ENCODE data around the gene TUBG2. TPM values are rescaled to one million over a fixed set of nuclear protein-coding genes. Genes with fewer than 3 reads are reported as not detected.

Gene TUBG2
- polyA plus RNA-seq, 1 donor from 2014 or later, result 24.9 TPM

- Histone ChIP-seq H2AFZ (ENCODE audit: low read depth, low read length) (no peak overlapping the region), H3K4me3 (ENCODE audit: low read length) (no peak overlapping the region), H3K9ac (ENCODE audit: low read length) (no peak overlapping the region), H3K79me2 (replicated peaks; ENCODE audit: insufficient read depth, low read length) (no peaks in the 10 kb centered on the region), H3K36me3 (ENCODE audit: insufficient read depth, low read length) (peaks cover 5% of the 10 kb centered on the region), H3K4me2 (ENCODE audit: low read length) (no peak overlapping the region), H4K20me1 (ENCODE audit: insufficient read depth) (no peaks in the 10 kb centered on the region), H3K27me3 (ENCODE audit: insufficient read depth, low read depth, low read length) (no peaks in the 10 kb centered on the region), H3F3A (ENCODE audit: insufficient read depth, low read length, poor library complexity, severe bottlenecking) (no peaks in the 10 kb centered on the region), H3K27ac (ENCODE audit: low read length) (no peak overlapping the region), H3K9me3 (ENCODE audit: low read length) (no peaks in the 10 kb centered on the region), H3K9me2 (ENCODE audit: insufficient read depth, low read length) (no peaks in the 10 kb centered on the region)
- no peak for TF ChIP-seq REST (IDR thresholded peaks at IDR 0.05; ENCODE audit: borderline replicate concordance)
- TF ChIP-seq EP300 (conservative IDR thresholded peaks at IDR 0.05; ENCODE audit: poor library complexity, severe bottlenecking), result no peak
- TF ChIP-seq RAD21 (conservative IDR thresholded peaks at IDR 0.05), result no peak
- no peak for TF ChIP-seq POLR2AphosphoS5 (IDR thresholded peaks at IDR 0.05)
- no peak for TF ChIP-seq MXI1 (conservative IDR thresholded peaks at IDR 0.05; ENCODE audit: poor library complexity, severe bottlenecking)
- TF ChIP-seq TAF1 (IDR thresholded peaks at IDR 0.05; ENCODE audit: low read depth), result no peak
Observed at GRCh38 chr17:42699415-42699740, 40.3 kb downstream of the TUBG2 start.

- H3F3A ChIP-seq (ENCODE audit: insufficient read depth, low read length, poor library complexity, severe bottlenecking), result no peaks in the 10 kb centered on the region
Observed at GRCh38 chr17:42700586-42701289, 41.7 kb downstream of the TUBG2 start.

More at GRCh38 chr17:42700586-42701289, 41.7 kb downstream of the TUBG2 start:
- Histone ChIP-seq H4K20me1 (ENCODE audit: insufficient read depth) (no peaks in the 10 kb centered on the region), H3K9ac (ENCODE audit: low read length) (no peak overlapping the region), H3K9me3 (ENCODE audit: low read length) (no peaks in the 10 kb centered on the region), H3K4me3 (ENCODE audit: low read length) (no peak overlapping the region), H3K4me2 (ENCODE audit: low read length) (no peak overlapping the region), H3K79me2 (replicated peaks; ENCODE audit: insufficient read depth, low read length) (no peaks in the 10 kb centered on the region), H3K27ac (ENCODE audit: low read length) (no peak overlapping the region), H3K36me3 (ENCODE audit: insufficient read depth, low read length) (peaks cover 5% of the 10 kb centered on the region), H3K27me3 (ENCODE audit: insufficient read depth, low read depth, low read length) (no peaks in the 10 kb centered on the region), H2AFZ (ENCODE audit: low read depth, low read length) (no peak overlapping the region), H3K9me2 (ENCODE audit: insufficient read depth, low read length) (no peaks in the 10 kb centered on the region)
- TF ChIP-seq EZH2 (IDR thresholded peaks at IDR 0.05; ENCODE audit: borderline replicate concordance, insufficient read depth, low read length, poor library complexity, severe bottlenecking) (no peak), RAD21 (conservative IDR thresholded peaks at IDR 0.05) (no peak), POLR2AphosphoS5 (IDR thresholded peaks at IDR 0.05) (no peak), MXI1 (conservative IDR thresholded peaks at IDR 0.05; ENCODE audit: poor library complexity, severe bottlenecking) (no peak), CTCF (IDR thresholded peaks at IDR 0.05; ENCODE audit: poor library complexity, severe bottlenecking) (no peak), REST (IDR thresholded peaks at IDR 0.05; ENCODE audit: borderline replicate concordance) (no peak), TAF1 (IDR thresholded peaks at IDR 0.05; ENCODE audit: low read depth) (no peak), SMC3 (conservative IDR thresholded peaks at IDR 0.05; ENCODE audit: poor library complexity) (no peak), EP300 (conservative IDR thresholded peaks at IDR 0.05; ENCODE audit: poor library complexity, severe bottlenecking) (no peak)

Data from neural cell (in vitro differentiated cells).